Panc1 (cell line): ENCODE results near the gene TTLL11. TPM values are rescaled to one million over a fixed set of nuclear protein-coding genes. Genes with fewer than 3 reads are reported as not detected.

Experiments used
- ATAC-seq: fragments of 200-7000 bp; cut with Tn5 transposase; 2 replicates; pipeline ENCODE4 v1.9.1; 2020; ENCODE audit warnings: mild to moderate bottlenecking, moderate library complexity
- BruUV-seq: library from RNA; stranded (reverse); fragments of 400-500 nt; replicated peaks from 2 replicates; lab custom pipeline; 2021; lab: Mats Ljungman, UMichigan
- CTCF ChIA-PET: fragments of 300-600 bp; sonication (Branson Sonifier 250); formaldehyde crosslinking; loops from one replicate; lab custom pipeline; 2022; ENCODE audit warnings: antibody characterized with exemption; lab: Charles Lee
- POLR2A ChIA-PET: fragments of 300-600 bp; sonication (Branson Sonifier 250); formaldehyde crosslinking; loops from one replicate; lab custom pipeline; 2022; ENCODE audit warnings: antibody characterized with exemption; lab: Charles Lee
- DNase-seq: peaks from one replicate; pipeline ENCODE4 v3.0.0-alpha.2; 2010; ENCODE audit warnings: low read depth, low spot score
- H3K27ac ChIP-seq: 2 replicates; pipeline ENCODE4 v1.5.1; 2011; ENCODE audit warnings: mild to moderate bottlenecking, low read length, inconsistent platforms
- H3K27me3 ChIP-seq: fragments of 200-500 bp; sonication (Bioruptor generic); 2 replicates; pipeline ENCODE4 v1.6.0; 2014; ENCODE audit warnings: low read length, inconsistent platforms; ENCODE audit not compliant: control insufficient read depth, insufficient read depth
- H3K36me3 ChIP-seq: fragments of 200-500 bp; sonication (Bioruptor generic); 2 replicates; pipeline ENCODE4 v1.5.1; 2014; ENCODE audit warnings: inconsistent platforms, mild to moderate bottlenecking, low read length, moderate library complexity; ENCODE audit not compliant: control insufficient read depth, insufficient read depth
- H3K4me1 ChIP-seq: 2 replicates; pipeline ENCODE4 v1.5.1; 2011; ENCODE audit warnings: inconsistent platforms, mild to moderate bottlenecking, low read length, moderate library complexity; ENCODE audit not compliant: control insufficient read depth, insufficient read depth
- H3K4me3 ChIP-seq, 2 experiments: 2 replicates each; pipeline ENCODE4 v1.5.1; 2011 to 2012; ENCODE audit warnings: low read depth in 2 of 2, low read length in 2 of 2, mild to moderate bottlenecking in 2 of 2, inconsistent platforms in 1 of 2, moderate library complexity in 1 of 2
- H3K9me3 ChIP-seq: fragments of 200-500 bp; sonication (Bioruptor generic); 2 replicates; pipeline ENCODE4 v1.5.1; 2014; ENCODE audit warnings: low read depth, mild to moderate bottlenecking, inconsistent platforms, low read length, moderate library complexity; ENCODE audit not compliant: control insufficient read depth, insufficient read depth
- CTCF ChIP-seq: fragments of 450-650 bp; IDR thresholded peaks from 2 replicates; pipeline ENCODE4 v1.5.1; 2017; ENCODE audit warnings: mild to moderate bottlenecking
- POLR2AphosphoS5 ChIP-seq: IDR thresholded peaks from 2 replicates; pipeline ENCODE4 v1.6.1; 2012; ENCODE audit warnings: mild to moderate bottlenecking, low read depth, low read length, moderate library complexity
- REST ChIP-seq, 2 experiments: IDR thresholded peaks; 2 replicates each; pipeline ENCODE4 v1.6.1; 2011 to 2012; ENCODE audit warnings: low read depth in 2 of 2, control low read depth in 1 of 2, low read length in 1 of 2, mild to moderate bottlenecking in 1 of 2, moderate library complexity in 1 of 2; ENCODE audit not compliant: insufficient read depth in 1 of 2
- SIN3A ChIP-seq: IDR thresholded peaks from 2 replicates; pipeline ENCODE4 v1.6.1; 2012; ENCODE audit warnings: low read depth, mild to moderate bottlenecking, low read length, moderate library complexity, borderline replicate concordance; ENCODE audit not compliant: insufficient read depth
- TCF7L2 ChIP-seq: IDR thresholded peaks from 2 replicates; pipeline ENCODE4 v1.6.1; 2011; ENCODE audit warnings: mild to moderate bottlenecking, low read depth, low read length, inconsistent platforms
- in situ Hi-C: cut with HindIII; loops from 2 replicates; pipeline ENCODE4 v1.10.0; 2016; ENCODE audit warnings: low sequenced_read_pairs, low pct_unique_long_range_greater_than_20kb
- intact Hi-C: fragments of 100-400 bp; cut with micrococcal nuclease; formaldehyde crosslinking; loops from one replicate; pipeline ENCODE4 v1.10.0; 2022; ENCODE audit not compliant: unreplicated experiment
- total RNA-seq: library from RNA; stranded (reverse); gene quantifications from one replicate; pipeline ENCODE4 v1.2.1, GENCODE V29; 2021; ENCODE audit not compliant: unreplicated experiment

The TTLL11 gene
- total RNA-seq, 1 experiment from 2014 or later = 1.1 TPM

GRCh38 chr9:121990600-121991306 is 102.4 kb downstream of the TTLL11 start:
- in situ Hi-C loops (no loop called here), intact Hi-C loops (loop anchor here (5.0 to 10.0 kb wide), 3 partner anchors 248 to 356 kb away; no protein-coding TSS in a partner anchor)
- Histone ChIP-seq H3K36me3 (no peaks in the 10 kb centered on the region), H3K27me3 (no peaks in the 10 kb centered on the region), H3K27ac (no peak overlapping the region), H3K9me3 (no peaks in the 10 kb centered on the region), H3K4me1 (no peaks in the 10 kb centered on the region), H3K4me3 (no peak overlapping the region)
- DNase-seq (no peak), ATAC-seq (no peak)
- CTCF ChIA-PET = no interaction called here
- BruUV-seq = no TSS peak
- POLR2A ChIA-PET = no interaction called here
- TF ChIP-seq TCF7L2 (no peak), REST (IDR thresholded peaks at IDR 0.05; ENCODE audit: insufficient read depth in 1 of 2, low read depth in 2 of 2, low read length in 1 of 2) (no peak), POLR2AphosphoS5 (no peak), SIN3A (no peak), CTCF (no peak)

- in situ Hi-C loops = no loop called here
- no peaks in the 10 kb centered on the region for H3K9me3 ChIP-seq
- H3K4me1 ChIP-seq = no peaks in the 10 kb centered on the region
- H3K27ac ChIP-seq = no peak overlapping the region
- no peaks in the 10 kb centered on the region for H3K36me3 ChIP-seq
- intact Hi-C loops = no loop called here
- H3K27me3 ChIP-seq = no peaks in the 10 kb centered on the region
- DNase-seq (no peak), ATAC-seq (peak; percentile 78; the same call in 1 of the 2 replicates)
- TF ChIP-seq TCF7L2 = no peak
- no peak for TF ChIP-seq SIN3A
- peak; percentile 67 for TF ChIP-seq CTCF
- TF ChIP-seq POLR2AphosphoS5 = no peak
- TF ChIP-seq REST (IDR thresholded peaks at IDR 0.05; ENCODE audit: insufficient read depth in 1 of 2, low read depth in 2 of 2, low read length in 1 of 2) = no peak
- POLR2A ChIA-PET = no interaction called here
- BruUV-seq = no TSS peak
- CTCF ChIA-PET = interaction anchor here (0.5 kb wide), 1 partner anchor 300 kb away, joined by 3 read pairs; no protein-coding TSS in a partner anchor
- H3K4me3 ChIP-seq = no peak overlapping the region
These were observed 104.1 kb downstream of the TTLL11 start for GRCh38 chr9:121989010-121989409.
